NT2/D1 (cell line): ENCODE measurements around the gene MROH2B.

ENCODE experiments used
- SUZ12 ChIP-seq: IDR thresholded peaks from 2 replicates; pipeline ENCODE4 v1.6.1; 2011; ENCODE audit not compliant: insufficient read length, insufficient read depth; ENCODE audit errors: extremely low read depth
- YY1 ChIP-seq: IDR thresholded peaks from 2 replicates; pipeline ENCODE4 v1.6.1; 2011; ENCODE audit not compliant: insufficient read length, insufficient read depth

GRCh38 chr5:40973364-40974004 is 97.7 kb downstream of the MROH2B start:
- TF ChIP-seq YY1 = no peak
- TF ChIP-seq SUZ12 = no peak
